ENCODE data around the gene GPR15LG. TPM values are rescaled to one million over a fixed set of nuclear protein-coding genes. Genes with fewer than 3 reads are reported as not detected.
"Not testable (repeated sequence)": the region's sequence is repeated elsewhere in the genome, so short reads cannot be mapped to it uniquely, and the experiment has no call there.

GPR15LG gene
- not detected in 2 replicates for total RNA-seq
- polyA plus RNA-seq: not detected in 2 replicates

GRCh38 chr10:84173501-84173929 is at the start of gene GPR15LG:
TSS of gene GPR15LG (plus strand) at chr10:84173801. CDS start at chr10:84173852, 51 bp downstream.
- Histone ChIP-seq H3K36me3 (no peaks in the 10 kb centered on the region), H3K4me1 (ENCODE audit: low read depth) (no peaks in the 10 kb centered on the region), H3K4me3 (no peak within 1 kb of the TSS), H3K27me3 (no peaks in the 10 kb centered on the region), H3K27ac (no peak within 1 kb of the TSS), H3K9me3 (ENCODE audit: low read depth) (no peaks in the 10 kb centered on the region)
- no peak for DNase-seq (ENCODE audit: low read depth in 1 of 2, low spot score in 1 of 2)
- TF ChIP-seq CTCF (IDR thresholded peaks at IDR 0.05; ENCODE audit: low read depth, low read length): no peak

DNA sequence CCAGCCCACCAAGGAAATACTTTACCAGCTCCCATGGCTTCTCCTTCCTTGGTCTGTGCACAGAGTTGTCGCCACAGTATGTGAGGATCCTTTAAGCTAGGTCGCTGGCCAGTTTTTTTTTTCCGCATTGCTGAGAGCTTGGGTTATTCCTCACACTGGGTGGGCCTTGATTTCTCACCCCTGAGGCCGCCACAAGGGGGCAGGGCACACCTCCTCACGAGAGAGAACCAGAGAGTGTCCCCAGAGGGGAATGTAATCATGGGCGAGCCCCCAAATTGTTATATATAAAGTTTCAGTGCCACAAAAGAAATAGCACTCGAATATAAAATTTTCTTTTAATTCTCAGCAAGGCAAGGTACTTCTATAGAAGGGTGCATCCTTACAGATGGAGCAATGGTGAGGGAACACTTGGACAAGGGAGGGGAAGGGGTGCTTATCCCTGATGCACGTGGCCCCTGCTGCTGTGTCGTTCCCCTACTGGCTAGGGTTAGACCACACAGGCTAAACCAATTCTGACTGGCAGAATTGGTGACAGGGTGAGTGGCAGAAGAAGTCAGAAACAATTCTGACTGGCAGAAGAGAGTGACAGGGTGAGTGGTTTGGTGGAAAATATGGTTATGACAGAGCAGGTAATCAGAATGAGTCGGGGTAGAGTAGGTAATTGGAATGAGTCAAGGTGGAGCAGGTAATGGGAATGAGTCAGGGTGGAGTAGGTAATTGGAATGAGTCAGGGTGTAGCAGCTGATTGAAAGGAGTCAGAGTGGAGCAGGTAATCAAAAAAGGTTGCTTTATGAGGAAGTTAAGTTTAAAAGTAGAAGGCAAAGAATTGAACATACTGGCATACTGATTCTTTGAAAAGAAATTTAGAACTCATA is 47.5 kb upstream of the GPR15LG start:
- not testable (repeated sequence) for DNase-seq (ENCODE audit: low read depth in 1 of 2, low spot score in 1 of 2); H3K27me3 ChIP-seq; H3K27ac ChIP-seq

GRCh38 chr10:84126785-84127167 is 46.8 kb upstream of the GPR15LG start:
- DNase-seq (ENCODE audit: low read depth in 1 of 2, low spot score in 1 of 2): no peak
- TF ChIP-seq CTCF (IDR thresholded peaks at IDR 0.05; ENCODE audit: low read depth, low read length): no peak
- H3K4me3 ChIP-seq: no peak overlapping the region

More for the DNA sequence above, 47.5 kb upstream of the GPR15LG start:
- not testable (repeated sequence) for H3K4me3 ChIP-seq; H3K9me3 ChIP-seq (ENCODE audit: low read depth); H3K4me1 ChIP-seq (ENCODE audit: low read depth); H3K36me3 ChIP-seq

DNA sequence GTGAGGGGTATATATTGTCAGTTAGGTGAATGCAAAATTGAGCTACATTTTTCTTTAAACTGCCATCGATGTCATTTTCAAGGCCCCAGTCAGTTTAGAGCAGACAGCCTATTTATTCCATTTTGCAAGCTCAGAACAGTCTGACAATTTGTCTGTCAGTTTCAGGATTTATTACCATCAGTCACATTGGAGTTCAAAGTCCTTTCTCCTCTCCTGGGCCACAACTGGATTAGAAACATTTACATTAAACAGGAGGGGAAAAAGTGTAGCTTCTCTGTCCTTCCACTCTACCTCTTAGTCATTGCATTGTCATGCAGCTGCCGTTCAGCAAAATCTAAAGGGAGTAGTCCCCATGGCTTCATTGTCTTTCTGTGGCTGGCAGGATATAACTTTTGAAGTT is 37.8 kb upstream of the GPR15LG start:
- Histone ChIP-seq H3K27ac (no peak overlapping the region), H3K9me3 (ENCODE audit: low read depth) (no peaks in the 10 kb centered on the region), H3K27me3 (peaks cover 23% of the 10 kb centered on the region), H3K4me3 (no peak overlapping the region), H3K36me3 (no peaks in the 10 kb centered on the region), H3K4me1 (ENCODE audit: low read depth) (peaks cover 6% of the 10 kb centered on the region)
- no peak for DNase-seq (ENCODE audit: low read depth in 1 of 2, low spot score in 1 of 2)
- no peak for TF ChIP-seq CTCF (IDR thresholded peaks at IDR 0.05; ENCODE audit: low read depth, low read length)

More at GRCh38 chr10:84126785-84127167, 46.8 kb upstream of the GPR15LG start:
- Histone ChIP-seq H3K27ac (no peak overlapping the region), H3K27me3 (no peaks in the 10 kb centered on the region), H3K4me1 (ENCODE audit: low read depth) (no peaks in the 10 kb centered on the region), H3K36me3 (no peaks in the 10 kb centered on the region), H3K9me3 (ENCODE audit: low read depth) (no peaks in the 10 kb centered on the region)

GRCh38 chr10:84137811-84138210 is 35.8 kb upstream of the GPR15LG start:
- TF ChIP-seq CTCF (IDR thresholded peaks at IDR 0.05; ENCODE audit: low read depth, low read length): no peak
- H3K4me3 ChIP-seq: no peak overlapping the region
- peaks cover 23% of the 10 kb centered on the region for H3K27me3 ChIP-seq
- H3K9me3 ChIP-seq (ENCODE audit: low read depth): no peaks in the 10 kb centered on the region
- H3K27ac ChIP-seq: no peak overlapping the region
- H3K4me1 ChIP-seq (ENCODE audit: low read depth): peaks cover 7% of the 10 kb centered on the region
- DNase-seq (ENCODE audit: low read depth in 1 of 2, low spot score in 1 of 2): no peak
- H3K36me3 ChIP-seq: peaks cover 5% of the 10 kb centered on the region

GRCh38 chr10:84138478-84139125 is 35.0 kb upstream of the GPR15LG start:
- DNase-seq (ENCODE audit: low read depth in 1 of 2, low spot score in 1 of 2): no peak
- peaks cover 7% of the 10 kb centered on the region for H3K4me1 ChIP-seq (ENCODE audit: low read depth)
- TF ChIP-seq CTCF (IDR thresholded peaks at IDR 0.05; ENCODE audit: low read depth, low read length): no peak
- H3K27ac ChIP-seq: peak overlapping the region; percentile 4
- peaks cover 19% of the 10 kb centered on the region for H3K27me3 ChIP-seq
- H3K9me3 ChIP-seq (ENCODE audit: low read depth): no peaks in the 10 kb centered on the region
- peaks cover 13% of the 10 kb centered on the region for H3K36me3 ChIP-seq
- peak overlapping the region; percentile 79 for H3K4me3 ChIP-seq
